Daoy (cell line): ENCODE measurements around the gene KIF26B. TPM values are rescaled to one million over a fixed set of nuclear protein-coding genes. Genes with fewer than 3 reads are reported as not detected.
"Not testable (repeated sequence)": the region's sequence is repeated elsewhere in the genome, so short reads cannot be mapped to it uniquely, and the experiment has no call there.

ENCODE experiments used
- DNase-seq: peaks from one replicate; pipeline ENCODE4 v3.0.0-alpha.2; 2015; ENCODE audit warnings: low read depth
- total RNA-seq: library from RNA; depleted of rRNA; stranded (reverse); fragments of >200 nt; shearing (Covaris generic); gene quantifications from 2 replicates; pipeline ENCODE4 v1.2.3, GENCODE V29; 2014

KIF26B gene
- total RNA-seq, 1 experiment from 2014 or later: 1.1 TPM

DNA sequence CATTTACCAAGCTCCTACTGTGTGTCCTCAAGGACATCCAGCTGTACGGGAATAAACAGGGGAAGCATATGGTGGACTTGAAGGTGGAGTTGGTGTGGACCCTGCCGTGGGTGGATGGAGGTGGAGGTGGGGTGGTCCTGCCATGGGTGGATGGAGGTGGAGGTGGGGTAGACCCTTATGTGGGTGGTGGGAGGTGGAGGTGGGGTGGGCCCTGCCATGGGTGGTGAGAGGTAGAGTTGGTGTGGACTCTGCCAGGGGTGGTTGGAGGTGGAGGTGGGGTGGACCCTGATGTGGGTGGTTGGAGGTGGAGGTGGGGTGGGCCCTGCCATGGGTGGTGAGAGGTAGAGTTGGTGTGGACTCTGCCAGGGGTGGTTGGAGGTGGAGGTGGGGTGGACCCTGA lies 169.0 kb downstream of the KIF26B start:
- not testable (repeated sequence) for DNase-seq

DNA sequence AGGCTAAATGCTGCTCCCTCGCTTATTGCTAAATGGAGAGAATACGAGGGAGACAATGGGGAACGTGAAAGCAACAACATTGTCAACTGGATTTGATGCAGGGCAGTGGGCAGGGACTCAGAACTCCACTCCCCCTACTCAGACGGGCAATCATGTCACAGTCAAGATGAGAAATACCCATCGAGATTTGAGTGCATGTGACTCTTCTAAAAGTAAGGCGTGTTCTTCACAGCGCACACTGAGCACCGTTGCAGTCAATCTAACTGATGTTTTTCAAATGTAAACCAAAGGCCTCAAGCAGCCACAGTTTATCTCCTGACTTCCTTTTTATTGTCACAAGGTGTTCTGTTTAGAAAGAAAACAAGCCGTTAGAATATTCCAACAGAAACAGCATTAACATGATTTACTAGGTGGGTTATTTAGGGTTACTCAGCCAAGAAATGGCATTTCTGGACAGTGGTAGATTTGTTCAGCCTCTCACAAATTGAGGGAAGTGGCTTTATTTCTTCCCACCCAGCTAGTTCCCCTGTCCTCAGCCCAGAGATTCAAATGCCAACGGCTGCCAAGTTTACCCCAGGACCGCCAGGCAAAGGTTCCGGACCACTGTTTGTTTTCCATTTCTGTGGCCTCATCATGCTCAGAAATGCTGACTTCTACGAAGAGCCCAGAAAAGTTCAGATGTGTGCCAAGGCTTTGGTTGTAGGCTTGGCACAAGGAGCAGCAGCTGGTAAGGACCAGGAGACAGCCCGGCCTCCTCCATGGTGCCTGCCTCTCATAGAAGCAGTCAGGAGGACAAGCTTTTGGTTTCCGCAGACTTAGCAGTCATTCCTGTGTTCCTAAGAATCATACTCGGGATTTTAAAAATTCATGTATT lies 171.4 kb downstream of the KIF26B start:
- no peak for DNase-seq

DNA sequence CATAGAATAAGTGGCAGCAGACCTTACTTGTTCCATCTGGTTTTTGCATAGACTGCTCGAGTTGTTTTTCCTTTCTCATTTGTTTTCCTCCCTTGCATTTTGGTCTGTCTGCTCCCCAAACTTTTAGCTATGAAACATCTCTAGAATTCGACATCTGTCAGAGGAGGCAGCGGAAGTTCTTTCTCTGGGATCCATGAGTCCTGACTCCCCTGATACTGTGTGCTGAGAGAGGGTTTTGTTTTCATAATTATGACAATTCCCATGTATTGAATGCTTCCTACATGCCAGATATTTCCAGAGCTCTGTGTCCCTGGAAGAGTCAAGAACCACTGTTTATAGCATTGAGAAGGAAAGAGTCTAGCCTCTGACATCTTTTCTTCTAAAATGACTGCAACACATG lies 172.6 kb downstream of the KIF26B start:
- DNase-seq: no peak

DNA sequence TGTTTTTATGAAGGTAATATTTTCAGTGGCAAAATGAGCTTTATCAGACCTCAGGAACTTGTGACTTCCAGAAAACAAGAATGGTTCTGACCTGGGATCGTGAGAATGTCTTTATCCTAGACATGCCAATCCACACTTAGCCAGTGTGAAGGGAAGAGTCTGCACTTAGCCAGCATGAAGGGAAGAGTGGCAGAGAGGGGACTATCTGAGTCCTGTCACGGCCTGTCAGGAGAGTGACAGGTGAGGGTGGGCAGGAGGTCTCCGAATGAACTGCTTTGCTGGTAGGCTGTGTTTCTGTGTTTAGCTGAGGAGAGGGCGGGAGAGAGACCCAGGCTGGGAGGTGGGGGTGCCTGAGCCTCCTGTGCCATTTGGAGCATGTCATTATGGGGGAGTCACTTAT lies 173.1 kb downstream of the KIF26B start:
- no peak for DNase-seq

DNA sequence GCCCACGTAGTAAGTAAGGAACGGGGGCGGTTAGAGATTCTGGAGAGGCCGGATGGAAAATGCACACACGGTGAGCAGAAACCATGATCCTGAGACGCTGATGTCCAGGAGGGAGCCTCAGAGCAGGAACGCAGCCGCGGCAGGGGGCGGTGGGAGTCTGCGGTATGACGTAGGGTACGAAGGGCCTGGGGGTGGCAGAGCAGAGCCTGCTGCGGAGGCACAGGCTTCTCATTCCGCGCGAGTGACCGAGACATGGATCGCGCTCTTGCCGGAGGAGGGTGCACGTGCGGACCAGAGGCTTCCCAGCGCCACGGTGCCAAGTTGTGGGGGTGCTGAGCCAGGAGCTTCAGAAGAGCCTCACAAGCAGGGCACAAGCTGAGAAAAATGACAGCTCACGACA lies 176.2 kb downstream of the KIF26B start:
- no peak for DNase-seq

DNA sequence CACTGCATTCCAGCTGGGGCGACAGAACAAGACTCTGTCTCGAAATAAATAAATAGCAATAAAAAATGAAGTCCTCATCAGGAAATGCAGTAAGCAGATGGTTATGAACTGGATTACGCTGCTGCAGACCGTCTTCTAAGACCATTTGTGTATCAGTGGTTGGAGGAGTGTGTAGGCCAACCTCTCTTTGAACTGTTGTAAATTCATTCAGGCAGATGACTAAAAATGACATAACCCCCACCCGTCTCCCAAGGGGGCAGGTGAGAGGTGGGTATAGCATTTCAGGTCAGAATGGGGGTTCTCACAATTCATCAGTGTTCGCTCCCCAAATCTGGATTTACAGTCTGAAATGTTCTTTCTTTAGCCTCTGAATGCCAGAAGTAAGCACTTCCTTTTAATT lies 177.3 kb downstream of the KIF26B start:
- DNase-seq: no peak

DNA sequence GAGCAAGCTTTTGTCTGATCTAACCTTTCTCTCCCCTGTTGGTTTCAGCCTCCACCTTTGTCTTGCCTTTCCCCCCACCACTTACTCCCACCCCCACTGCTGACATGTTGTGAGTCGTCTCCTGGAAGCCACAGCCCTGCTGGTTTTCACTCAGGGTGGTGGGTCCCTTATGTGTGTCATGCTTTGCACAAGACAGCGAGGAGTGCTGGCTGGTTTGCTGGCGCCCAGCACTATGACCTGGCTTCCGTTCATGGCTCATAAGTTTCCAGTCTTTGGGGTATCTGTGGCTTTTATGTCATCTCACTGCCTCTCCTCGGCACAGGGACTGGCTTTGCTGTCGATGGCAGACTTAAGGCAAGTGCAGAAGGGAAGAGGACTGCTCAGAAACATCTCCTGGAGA lies 177.7 kb downstream of the KIF26B start:
- DNase-seq: peak; percentile 26

DNA sequence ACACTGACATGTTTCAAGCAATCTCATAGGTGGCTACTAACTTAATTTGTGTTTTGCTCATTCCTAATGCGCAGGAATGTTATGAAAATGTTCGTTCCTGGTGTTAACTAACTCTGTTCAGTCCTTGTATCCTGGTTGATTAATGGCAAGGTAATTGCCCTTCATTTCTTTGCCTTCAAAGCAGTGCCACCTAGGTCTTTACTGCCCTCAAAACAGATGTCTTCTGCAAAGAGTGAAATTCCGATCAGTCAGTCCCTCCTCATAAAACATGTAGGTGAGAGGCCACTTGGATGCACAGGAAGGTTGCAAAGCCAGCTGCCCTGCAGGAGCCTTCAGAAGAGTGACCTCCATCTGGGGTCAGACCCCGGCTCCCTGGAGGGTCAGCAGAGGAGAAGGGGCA lies 179.4 kb downstream of the KIF26B start:
- no peak for DNase-seq

DNA sequence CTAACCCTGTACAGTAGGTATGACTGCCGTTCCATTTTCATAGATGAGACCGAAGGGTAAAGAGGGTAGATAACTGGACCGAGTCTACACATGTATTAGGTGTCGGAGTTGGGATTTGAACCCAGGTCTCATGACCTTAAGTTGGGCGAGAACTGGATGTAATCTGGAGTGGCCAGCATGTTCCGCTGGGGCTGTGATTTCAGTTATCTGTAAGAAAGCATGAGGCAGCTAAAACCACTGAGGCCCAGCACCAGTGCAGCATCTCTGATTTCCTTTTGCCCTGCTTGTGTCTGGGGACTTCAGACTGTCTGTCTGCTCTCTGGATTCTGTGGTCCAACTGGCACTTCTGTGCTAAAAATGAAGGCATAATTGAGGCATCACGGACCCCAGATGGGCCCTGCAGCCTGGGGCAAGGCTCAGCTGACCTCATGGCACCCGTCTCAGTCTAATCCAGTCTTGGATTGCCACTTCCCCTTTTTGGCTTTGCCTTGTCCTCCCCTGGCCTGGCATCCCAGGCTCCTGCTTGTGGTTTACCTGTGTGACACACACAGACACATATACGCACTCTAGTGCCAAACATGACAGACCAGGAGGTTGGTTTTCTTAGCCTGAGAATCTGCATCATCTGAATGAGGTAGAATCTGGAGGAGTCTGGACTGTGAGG lies 180.2 kb downstream of the KIF26B start:
- DNase-seq: no peak

DNA sequence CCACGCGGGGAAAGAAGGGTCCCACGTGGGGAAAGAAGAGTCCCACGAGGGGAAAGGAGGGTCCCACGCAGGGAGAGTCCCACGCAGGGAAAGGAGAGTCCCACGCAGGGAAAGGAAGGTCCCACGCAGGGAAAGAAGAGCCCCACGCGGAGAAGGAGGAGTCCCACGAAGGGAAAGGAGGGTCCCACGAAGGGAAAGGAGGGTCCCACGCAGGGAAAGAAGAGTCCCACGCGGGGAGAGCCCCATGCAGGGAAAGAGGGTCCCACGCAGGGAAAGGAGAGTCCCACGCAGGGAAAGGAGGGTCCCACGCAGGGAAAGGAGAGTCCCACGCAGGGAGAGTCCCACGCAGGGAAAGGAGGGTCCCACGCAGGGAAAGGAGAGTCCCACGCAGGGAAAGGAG lies 180.9 kb downstream of the KIF26B start:
- DNase-seq: not testable (repeated sequence)

DNA sequence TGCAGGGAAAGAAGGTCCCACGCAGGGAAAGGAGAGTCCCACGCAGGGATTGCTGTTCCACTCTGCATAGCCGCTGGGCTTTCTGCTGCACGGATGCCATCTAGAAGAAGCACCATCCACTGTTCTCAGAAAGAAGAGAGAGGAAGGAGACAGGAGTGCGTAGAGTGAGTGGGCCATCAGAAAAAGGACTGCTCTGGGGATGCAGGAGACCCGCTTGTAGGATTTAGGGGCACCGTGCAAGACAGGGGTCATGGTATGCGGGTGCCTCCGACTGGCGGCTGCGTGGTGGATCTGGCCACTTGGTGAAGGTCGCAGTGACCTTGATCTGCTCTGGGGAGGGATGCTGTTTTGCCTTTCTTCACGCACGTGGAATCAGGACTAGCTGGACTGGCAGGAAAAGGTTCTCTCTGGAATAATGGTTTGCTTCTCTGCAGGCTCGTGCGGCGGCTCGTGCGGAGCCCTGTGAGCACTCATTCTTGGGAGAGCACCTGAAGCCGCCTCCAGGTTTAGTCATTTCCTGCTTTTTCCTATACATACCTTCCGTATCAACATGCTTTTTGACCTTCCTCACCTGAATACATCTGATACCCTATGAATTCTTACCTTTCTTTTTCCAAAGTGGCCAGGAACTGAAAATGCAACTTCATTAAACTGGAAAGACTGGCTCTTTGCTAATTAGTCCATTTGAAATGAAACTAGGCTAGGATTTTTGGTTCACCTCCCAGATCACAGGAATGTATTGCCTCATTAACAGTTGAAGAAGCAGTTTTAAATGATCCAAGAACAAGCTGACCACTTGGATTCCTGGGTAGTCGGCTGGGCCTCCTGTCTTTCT lies 181.6 kb downstream of the KIF26B start:
- DNase-seq: no peak

DNA sequence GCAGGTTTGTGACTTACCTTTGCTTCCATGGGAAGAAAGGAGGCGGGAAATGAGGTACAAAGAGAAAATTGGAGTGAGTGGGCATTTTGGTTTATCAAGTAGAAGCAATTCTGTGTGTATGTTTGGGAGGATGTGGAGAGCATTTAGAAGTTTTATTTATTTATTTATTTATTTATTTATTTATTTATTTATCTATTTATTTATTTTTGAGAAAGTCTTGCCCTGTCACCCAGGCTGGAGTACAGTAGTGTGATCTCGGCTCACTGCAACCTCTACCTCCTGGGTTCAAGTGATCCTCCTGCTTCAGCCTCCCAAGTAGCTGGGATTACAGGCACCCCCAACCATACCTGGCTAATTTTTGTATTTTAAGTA lies 182.2 kb downstream of the KIF26B start:
- not testable (repeated sequence) for DNase-seq

DNA sequence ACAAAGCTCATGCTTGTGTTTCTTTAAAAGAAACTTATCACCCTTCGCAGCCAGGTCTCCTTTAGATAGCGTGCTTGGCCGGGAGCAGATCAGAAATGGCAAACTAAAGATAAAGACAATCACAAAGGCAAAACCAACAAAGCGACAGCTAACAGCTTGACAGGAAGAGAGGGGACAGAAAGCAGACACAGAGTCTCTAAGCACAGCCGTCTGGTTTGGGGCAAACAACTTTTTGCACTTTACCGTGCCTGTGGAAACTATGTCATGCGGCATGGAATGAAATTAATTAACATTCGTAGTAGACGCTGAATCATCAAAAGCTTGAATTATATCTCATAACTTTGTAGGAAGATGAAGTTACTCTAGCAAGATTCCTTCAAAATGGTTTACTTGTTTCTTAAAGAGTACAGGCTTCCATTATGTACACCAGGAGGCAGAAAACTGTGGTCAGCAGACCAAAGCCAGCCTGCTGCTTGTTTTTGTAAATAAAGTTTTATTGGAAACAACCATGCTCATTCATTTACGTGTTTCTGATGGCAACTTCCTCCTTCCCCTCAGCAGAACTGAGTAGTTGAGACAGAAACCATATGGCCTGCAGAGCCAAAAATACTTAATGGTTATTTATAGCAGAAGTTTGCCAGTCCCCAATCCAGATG lies 183.2 kb downstream of the KIF26B start:
- DNase-seq: no peak

DNA sequence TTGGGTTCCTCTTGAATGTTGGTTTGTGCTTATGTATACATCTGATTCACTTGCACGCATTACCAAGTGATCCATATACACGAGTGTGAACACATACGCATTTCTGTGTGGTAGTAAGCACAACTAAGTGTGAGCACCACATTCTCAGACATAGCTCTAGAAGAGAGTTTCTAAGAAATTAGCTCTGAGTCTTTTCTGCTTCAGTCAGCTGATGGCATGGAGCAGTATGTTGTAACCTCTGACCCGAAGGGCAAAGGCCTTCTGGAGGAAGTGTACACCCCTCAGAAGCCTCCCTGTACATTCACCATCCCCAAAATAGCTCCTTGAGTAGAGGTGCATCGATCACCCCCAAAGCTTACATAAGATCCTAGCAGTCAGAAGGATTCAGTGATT lies 183.7 kb downstream of the KIF26B start:
- no peak for DNase-seq

DNA sequence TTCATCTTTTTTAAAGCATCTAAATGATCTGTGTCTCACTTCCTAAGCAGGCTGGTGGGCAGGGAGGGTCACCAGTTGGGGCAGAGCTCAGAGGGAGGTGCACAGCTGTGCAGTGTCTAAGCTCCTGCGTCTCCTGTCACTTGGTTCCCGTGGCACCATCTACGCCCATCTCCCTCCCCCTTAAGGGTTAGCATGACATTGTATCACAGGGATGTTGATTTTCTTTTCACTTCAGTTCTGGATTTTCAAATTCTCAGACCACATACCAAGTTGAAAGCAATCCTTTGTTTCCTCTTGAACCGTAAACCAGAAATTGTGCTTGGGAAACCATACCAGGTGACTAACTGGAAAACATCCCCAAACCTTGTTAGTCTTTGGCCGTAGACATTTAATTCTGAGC lies 187.0 kb downstream of the KIF26B start:
- DNase-seq: no peak

DNA sequence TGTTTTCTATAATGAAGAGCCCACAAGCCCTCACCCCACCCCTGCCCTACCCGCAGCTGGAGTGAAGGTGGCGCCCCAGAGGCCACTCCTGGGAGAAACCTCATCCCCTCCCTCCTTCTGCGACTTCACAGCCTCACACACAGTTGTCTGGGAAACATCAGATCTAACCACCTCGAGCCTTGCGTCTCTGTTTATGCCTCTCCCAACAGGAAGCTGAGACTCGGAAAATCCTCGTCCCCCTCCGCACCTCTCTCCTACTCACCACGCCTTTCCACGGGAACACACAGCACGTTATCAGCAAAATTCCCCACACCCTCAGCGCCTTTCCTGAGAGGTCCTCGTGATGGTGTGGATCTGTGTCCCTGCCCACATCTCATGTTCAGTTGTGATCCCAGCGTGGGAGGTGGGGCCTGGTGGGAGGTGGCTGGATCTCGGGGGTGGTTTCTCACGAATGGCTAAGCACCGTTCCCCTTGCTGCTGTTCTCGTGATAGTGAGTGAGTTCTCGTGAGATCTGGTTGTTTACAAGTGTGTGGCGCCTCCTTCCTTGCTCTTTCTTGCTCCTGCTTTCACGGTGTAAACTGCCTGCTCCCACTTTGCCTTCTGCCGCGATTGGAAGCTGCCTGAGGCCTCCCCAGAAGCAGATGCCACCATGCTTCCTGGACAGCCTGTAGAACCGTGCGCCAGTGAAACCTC lies 190.6 kb downstream of the KIF26B start:
- DNase-seq: no peak

DNA sequence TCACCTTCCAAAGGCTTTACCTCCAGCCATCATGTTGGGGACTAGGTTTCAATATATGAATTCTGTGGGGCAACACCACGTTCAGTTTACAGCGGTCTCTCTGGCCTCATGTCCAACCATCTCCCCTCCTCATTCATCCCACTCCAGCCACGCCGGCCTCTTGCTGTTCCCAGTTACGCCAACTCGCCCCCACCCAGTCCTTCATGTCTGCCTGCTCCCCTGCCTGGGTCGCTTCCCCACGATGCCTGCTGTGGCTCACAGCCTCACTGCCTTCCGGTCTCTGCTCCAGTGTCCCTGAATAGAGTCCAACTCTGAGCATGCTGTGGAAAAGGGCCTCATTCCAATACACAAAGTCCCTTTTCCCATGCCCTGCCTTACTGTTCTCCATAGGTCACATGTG lies 193.8 kb downstream of the KIF26B start:
- DNase-seq: no peak

DNA sequence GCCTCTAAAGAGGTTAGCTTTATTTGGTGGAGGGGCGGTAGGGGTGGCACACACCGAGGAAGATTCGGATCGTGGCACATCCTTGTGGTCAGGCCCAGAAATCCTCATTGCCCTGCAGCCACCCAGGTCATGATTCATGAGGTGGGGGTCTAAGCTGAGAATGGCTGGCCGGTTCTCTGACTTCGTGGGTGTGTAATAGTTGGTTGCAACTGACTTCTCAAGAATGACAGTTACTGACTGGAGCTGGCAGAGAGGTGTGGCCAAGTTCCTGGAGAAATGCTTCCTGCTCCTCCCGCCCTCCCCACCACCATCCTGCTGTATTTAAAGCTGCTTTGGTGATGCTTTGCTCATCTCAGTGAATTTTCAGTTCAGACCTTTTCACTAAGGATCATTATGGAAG lies 198.6 kb downstream of the KIF26B start:
- no peak for DNase-seq

DNA sequence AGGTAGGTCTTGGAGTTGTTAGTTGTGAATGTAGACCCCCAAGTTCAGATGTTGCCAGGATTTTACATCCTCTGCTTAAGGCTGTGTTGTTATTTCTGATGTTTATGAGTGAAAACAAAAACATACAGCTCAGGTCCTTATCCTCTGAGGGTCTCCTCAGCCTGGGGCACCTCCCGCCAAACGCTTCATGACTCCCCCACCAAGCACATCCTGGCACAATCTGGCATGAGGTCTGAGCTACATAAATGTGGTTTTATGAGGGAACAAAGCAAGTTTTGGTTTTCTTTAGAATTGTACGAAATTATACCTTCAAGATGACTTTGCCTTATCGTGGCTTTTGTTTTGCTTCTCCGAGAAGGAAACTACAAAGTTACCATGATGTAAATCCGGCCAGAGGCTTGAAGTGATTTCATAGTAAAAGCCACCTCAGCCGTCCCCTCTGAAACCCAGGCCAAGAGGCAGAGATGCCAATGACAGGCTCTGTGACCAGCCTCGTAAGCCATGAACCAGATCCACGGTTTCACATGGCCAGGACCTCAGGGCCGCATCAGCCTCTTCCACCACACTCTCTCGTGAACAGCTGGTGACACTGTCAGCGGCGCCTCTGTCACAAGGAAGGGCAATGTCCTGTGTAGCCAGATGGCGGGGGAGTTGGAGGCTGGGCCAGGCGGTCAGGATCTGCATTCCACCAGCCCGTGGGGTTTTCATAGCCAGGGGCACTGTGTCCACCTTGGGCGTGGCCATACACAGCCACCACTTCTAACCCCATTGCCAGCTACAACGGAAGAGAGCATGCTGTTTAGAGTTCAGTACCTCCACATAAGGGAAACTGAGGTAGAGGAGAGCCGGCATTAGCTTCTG lies 199.4 kb downstream of the KIF26B start:
- DNase-seq: no peak

DNA sequence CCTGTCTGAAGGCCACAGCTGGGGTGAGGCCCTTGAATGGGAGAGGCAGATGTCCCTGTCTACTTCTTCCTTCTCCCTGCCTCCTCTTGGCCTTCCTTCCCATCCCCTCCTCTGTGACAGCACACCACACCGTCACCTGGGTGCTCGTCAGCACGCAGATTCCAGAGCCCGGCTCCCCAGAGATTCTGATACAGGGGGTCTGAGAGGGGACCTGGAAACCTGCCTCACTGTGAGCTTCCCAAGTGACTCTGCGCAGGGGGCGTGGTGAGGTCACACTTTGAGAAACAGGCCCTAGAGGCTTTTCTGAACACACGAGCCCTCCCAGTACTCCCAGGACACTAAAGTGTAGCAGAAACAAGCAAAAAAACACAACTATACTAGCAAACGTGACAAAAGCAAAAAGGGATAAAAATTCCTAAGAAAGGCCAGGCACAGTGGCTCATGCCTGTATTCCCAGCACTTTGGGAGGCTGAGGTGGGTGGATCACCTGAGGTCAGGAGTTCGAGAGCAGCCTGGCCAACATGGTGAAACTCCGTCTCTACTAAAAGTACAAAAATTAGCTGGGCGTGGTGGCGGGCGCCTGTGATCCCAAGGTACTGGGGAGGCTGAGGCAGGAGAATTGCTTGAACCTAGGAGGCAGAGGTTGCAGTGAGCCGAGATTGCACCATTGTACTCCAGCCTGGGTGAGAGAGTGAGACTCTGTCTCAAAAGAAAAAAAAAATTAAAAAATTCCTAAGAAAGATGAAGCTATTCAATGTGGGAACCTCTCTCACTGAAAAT lies 201.3 kb downstream of the KIF26B start:
- DNase-seq: not testable (repeated sequence)
